ENCODE measurements around the gene CYTH1.

DNA sequence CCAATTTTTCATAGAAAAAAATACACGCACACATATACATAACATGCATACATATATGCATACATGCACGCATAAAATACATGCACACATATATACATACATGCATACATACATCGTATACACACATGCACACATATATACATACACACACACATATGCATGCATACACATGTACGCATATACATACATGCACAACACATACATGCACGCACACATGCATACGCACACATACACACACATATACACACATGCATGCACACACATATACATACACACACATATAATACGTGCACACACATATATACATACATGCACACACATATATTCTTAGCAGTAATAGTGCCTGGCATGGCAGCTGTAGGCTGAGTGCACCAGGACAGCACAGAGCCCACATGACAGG lies 33.6 kb upstream of the CYTH1 start:
- TF ChIP-seq REST (IDR thresholded peaks at IDR 0.05; ENCODE audit: low read depth) (no peak), TAF1 (IDR thresholded peaks at IDR 0.05; ENCODE audit: low read depth) (no peak), TEAD4 (IDR thresholded peaks at IDR 0.05) (no peak), YY1 (IDR thresholded peaks at IDR 0.05; ENCODE audit: low read depth) (no peak), CEBPB (IDR thresholded peaks at IDR 0.05) (no peak), NFIC (IDR thresholded peaks at IDR 0.05) (no peak), MAX (IDR thresholded peaks at IDR 0.05) (no peak)

Data from Ishikawa (cell line).